Measurements from ENCODE around the gene FADS2. TPM values are rescaled to one million over a fixed set of nuclear protein-coding genes. Genes with fewer than 3 reads are reported as not detected.
A peak's percentile ranks its signal among the peaks of the same experiment; 100 is the strongest.

Gene FADS2
- total and polyA plus RNA-seq, 2 of the 13 experiments (the other 11 are each of a cell fraction or from before 2014, with no cell fraction given) = 90.1 to 124 TPM

DNA sequence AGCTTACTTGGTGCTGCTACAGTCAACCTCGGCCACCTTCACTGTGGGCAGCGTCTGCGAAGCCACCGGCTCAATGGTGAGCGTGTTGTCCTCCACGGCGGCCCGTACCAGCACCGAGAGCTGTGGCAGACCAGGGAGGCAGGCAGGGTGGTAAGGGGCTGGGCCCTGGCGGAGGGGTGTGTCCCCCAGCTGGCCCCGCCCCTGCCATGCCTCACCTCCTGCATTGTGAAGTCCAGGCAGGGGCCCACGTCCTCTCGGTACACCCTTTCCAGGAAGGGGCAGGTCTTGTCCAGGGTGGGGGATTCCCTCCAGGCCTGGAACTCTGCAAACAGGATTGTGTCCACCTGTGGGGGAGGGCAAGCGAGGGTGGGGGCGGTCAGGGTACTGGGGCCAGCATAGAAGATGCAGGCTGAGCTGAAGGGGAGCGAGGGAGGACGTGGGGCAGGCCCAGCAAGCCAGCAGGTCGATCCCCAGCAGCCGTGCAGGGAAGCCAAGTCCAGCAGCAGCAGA lies 76.5 kb downstream of the FADS2 start (continued):
- TF ChIP-seq, protein P1, sequence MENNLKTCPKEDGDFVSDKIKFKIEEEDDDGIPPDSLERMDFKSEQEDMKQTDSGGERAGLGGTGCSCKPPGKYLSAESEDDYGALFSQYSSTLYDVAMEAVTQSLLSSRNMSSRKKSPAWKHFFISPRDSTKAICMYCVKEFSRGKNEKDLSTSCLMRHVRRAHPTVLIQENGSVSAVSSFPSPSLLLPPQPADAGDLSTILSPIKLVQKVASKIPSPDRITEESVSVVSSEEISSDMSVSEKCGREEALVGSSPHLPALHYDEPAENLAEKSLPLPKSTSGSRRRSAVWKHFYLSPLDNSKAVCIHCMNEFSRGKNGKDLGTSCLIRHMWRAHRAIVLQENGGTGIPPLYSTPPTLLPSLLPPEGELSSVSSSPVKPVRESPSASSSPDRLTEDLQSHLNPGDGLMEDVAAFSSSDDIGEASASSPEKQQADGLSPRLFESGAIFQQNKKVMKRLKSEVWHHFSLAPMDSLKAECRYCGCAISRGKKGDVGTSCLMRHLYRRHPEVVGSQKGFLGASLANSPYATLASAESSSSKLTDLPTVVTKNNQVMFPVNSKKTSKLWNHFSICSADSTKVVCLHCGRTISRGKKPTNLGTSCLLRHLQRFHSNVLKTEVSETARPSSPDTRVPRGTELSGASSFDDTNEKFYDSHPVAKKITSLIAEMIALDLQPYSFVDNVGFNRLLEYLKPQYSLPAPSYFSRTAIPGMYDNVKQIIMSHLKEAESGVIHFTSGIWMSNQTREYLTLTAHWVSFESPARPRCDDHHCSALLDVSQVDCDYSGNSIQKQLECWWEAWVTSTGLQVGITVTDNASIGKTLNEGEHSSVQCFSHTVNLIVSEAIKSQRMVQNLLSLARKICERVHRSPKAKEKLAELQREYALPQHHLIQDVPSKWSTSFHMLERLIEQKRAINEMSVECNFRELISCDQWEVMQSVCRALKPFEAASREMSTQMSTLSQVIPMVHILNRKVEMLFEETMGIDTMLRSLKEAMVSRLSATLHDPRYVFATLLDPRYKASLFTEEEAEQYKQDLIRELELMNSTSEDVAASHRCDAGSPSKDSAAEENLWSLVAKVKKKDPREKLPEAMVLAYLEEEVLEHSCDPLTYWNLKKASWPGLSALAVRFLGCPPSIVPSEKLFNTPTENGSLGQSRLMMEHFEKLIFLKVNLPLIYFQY (CRISPR knock-in tag; IDR thresholded peaks at IDR 0.05; ENCODE audit: borderline replicate concordance) = no peak
- TF ChIP-seq ZNF543 (CRISPR knock-in tag; IDR thresholded peaks at IDR 0.05) = peak; percentile 75; the same call in 1 of the 2 replicates
- TF ChIP-seq DMAP1 (CRISPR knock-in tag; IDR thresholded peaks at IDR 0.05) = peak; percentile 62; the same call in 1 of the 2 replicates
- peak; percentile 39; the same call in 1 of the 2 replicates for TF ChIP-seq THAP11 (CRISPR knock-in tag; IDR thresholded peaks at IDR 0.05)
- no peak for TF ChIP-seq RFX1 (IDR thresholded peaks at IDR 0.05)
- TF ChIP-seq SAP130 (CRISPR knock-in tag; IDR thresholded peaks at IDR 0.05; ENCODE audit: low read depth) = peak; percentile 73; the same call in 1 of the 2 replicates
- TF ChIP-seq NR3C1 (CRISPR knock-in tag; IDR thresholded peaks at IDR 0.05) = no peak
- TF ChIP-seq ZZZ3 (CRISPR knock-in tag; IDR thresholded peaks at IDR 0.05; ENCODE audit: borderline replicate concordance) = 0 out of 2 replicates have a peak, but pooled peaks have one; percentile 66
- TF ChIP-seq ZBTB21 (CRISPR knock-in tag; IDR thresholded peaks at IDR 0.05) = no peak
- no peak for TF ChIP-seq ZNF121 (CRISPR knock-in tag; IDR thresholded peaks at IDR 0.05)
- TF ChIP-seq, protein P2, sequence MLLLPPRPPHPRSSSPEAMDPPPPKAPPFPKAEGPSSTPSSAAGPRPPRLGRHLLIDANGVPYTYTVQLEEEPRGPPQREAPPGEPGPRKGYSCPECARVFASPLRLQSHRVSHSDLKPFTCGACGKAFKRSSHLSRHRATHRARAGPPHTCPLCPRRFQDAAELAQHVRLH (CRISPR knock-in tag; IDR thresholded peaks at IDR 0.05; ENCODE audit: borderline replicate concordance, low read depth) = no peak
- no peak for TF ChIP-seq HOXA7 (CRISPR knock-in tag; IDR thresholded peaks at IDR 0.05)
- TF ChIP-seq SOX5 (CRISPR knock-in tag; IDR thresholded peaks at IDR 0.05; ENCODE audit: borderline replicate concordance) = peak; percentile 15; the same call in 1 of the 2 replicates
- TF ChIP-seq ZNF703 (CRISPR knock-in tag; IDR thresholded peaks at IDR 0.05; ENCODE audit: borderline replicate concordance) = no peak
- TF ChIP-seq, protein P3, sequence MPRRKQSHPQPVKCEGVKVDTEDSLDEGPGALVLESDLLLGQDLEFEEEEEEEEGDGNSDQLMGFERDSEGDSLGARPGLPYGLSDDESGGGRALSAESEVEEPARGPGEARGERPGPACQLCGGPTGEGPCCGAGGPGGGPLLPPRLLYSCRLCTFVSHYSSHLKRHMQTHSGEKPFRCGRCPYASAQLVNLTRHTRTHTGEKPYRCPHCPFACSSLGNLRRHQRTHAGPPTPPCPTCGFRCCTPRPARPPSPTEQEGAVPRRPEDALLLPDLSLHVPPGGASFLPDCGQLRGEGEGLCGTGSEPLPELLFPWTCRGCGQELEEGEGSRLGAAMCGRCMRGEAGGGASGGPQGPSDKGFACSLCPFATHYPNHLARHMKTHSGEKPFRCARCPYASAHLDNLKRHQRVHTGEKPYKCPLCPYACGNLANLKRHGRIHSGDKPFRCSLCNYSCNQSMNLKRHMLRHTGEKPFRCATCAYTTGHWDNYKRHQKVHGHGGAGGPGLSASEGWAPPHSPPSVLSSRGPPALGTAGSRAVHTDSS (CRISPR knock-in tag; conservative IDR thresholded peaks at IDR 0.05) = no peak
- peak; percentile 18; the same call in 1 of the 2 replicates for TF ChIP-seq ZSCAN21 (CRISPR knock-in tag; IDR thresholded peaks at IDR 0.05; ENCODE audit: borderline replicate concordance)
- no peak for TF ChIP-seq SRSF4 (IDR thresholded peaks at IDR 0.05; ENCODE audit: low read depth, low read length, poor library complexity, severe bottlenecking)
- TF ChIP-seq, protein P4, sequence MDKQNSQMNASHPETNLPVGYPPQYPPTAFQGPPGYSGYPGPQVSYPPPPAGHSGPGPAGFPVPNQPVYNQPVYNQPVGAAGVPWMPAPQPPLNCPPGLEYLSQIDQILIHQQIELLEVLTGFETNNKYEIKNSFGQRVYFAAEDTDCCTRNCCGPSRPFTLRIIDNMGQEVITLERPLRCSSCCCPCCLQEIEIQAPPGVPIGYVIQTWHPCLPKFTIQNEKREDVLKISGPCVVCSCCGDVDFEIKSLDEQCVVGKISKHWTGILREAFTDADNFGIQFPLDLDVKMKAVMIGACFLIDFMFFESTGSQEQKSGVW (CRISPR knock-in tag; IDR thresholded peaks at IDR 0.05; ENCODE audit: borderline replicate concordance) = no peak
- TF ChIP-seq, protein P5, sequence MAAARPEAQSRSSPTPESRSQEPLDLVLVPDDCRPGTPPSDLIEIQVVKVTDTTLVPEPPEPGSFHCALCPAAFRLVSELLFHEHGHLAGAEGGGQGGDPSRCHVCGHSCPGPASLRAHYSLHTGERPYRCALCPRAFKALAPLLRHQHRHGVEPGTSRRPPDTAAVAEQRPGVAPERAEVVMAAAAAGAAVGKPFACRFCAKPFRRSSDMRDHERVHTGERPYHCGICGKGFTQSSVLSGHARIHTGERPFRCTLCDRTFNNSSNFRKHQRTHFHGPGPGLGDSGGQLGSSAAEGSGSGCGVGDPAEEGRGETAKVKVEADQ (CRISPR knock-in tag; IDR thresholded peaks at IDR 0.05; ENCODE audit: borderline replicate concordance) = no peak
- TF ChIP-seq POLR2G (IDR thresholded peaks at IDR 0.05; ENCODE audit: low read depth, low read length) = peak; percentile 40; the same call in 1 of the 2 replicates
- TF ChIP-seq, protein P6, sequence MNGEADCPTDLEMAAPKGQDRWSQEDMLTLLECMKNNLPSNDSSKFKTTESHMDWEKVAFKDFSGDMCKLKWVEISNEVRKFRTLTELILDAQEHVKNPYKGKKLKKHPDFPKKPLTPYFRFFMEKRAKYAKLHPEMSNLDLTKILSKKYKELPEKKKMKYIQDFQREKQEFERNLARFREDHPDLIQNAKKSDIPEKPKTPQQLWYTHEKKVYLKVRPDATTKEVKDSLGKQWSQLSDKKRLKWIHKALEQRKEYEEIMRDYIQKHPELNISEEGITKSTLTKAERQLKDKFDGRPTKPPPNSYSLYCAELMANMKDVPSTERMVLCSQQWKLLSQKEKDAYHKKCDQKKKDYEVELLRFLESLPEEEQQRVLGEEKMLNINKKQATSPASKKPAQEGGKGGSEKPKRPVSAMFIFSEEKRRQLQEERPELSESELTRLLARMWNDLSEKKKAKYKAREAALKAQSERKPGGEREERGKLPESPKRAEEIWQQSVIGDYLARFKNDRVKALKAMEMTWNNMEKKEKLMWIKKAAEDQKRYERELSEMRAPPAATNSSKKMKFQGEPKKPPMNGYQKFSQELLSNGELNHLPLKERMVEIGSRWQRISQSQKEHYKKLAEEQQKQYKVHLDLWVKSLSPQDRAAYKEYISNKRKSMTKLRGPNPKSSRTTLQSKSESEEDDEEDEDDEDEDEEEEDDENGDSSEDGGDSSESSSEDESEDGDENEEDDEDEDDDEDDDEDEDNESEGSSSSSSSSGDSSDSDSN (CRISPR knock-in tag; IDR thresholded peaks at IDR 0.05) = peak; percentile 63

All from HepG2 (cell line).